ENCODE data around the gene TSPAN5. TPM values are rescaled to one million over a fixed set of nuclear protein-coding genes. Genes with fewer than 3 reads are reported as not detected.
A peak's percentile ranks its signal among the peaks of the same experiment; 100 is the strongest.
"Not testable (repeated sequence)": the region's sequence is repeated elsewhere in the genome, so short reads cannot be mapped to it uniquely, and the experiment has no call there.

The TSPAN5 gene
- total RNA-seq, 1 donor from 2014 or later, result 21.8 TPM

DNA sequence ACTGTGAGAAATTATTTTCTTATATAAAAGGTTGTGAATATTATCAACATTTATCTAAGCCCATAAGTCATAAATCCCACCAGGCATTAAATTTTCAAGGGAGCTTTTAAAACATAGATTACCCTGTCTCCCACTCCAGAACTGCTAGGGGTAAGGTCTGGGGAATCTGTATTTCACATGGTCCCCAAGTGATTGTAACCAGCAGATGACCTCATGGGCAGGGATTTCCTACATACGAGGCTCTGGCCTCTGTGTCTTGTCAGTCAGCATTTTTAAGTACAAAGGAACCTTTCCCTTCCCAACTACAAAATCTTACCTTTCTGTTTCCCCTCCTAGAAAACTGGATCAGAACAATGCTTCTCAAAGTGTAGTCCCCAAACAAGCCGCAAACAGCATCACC is 188.6 kb downstream of the TSPAN5 start:
- H3K4me1 Mint-ChIP-seq (ENCODE audit: unreplicated experiment), result peaks cover 11% of the 10 kb centered on the region
- no peaks in the 10 kb centered on the region for H3K27me3 Mint-ChIP-seq (ENCODE audit: unreplicated experiment)

DNA sequence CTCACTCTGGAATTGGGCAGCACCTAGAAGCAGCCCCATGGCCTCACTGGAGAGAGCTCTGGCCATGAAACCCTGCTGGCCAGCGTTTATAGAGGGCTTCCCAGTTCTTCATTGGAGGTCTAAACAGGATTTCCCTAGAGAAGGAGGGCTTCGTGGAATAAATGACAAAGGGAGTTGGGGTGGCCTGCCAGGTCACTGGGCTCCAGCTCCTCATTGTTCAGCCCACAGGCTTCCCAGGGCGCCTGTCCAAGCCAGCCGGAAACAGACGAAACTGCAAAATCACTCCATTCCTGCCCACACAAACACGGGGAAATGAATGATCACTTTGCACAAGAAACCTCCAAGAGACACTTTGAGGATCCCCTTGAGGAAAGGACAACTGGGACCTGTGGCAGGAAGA is 189.7 kb downstream of the TSPAN5 start:
- TF ChIP-seq, protein P1, sequence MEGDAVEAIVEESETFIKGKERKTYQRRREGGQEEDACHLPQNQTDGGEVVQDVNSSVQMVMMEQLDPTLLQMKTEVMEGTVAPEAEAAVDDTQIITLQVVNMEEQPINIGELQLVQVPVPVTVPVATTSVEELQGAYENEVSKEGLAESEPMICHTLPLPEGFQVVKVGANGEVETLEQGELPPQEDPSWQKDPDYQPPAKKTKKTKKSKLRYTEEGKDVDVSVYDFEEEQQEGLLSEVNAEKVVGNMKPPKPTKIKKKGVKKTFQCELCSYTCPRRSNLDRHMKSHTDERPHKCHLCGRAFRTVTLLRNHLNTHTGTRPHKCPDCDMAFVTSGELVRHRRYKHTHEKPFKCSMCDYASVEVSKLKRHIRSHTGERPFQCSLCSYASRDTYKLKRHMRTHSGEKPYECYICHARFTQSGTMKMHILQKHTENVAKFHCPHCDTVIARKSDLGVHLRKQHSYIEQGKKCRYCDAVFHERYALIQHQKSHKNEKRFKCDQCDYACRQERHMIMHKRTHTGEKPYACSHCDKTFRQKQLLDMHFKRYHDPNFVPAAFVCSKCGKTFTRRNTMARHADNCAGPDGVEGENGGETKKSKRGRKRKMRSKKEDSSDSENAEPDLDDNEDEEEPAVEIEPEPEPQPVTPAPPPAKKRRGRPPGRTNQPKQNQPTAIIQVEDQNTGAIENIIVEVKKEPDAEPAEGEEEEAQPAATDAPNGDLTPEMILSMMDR (IDR thresholded peaks at IDR 0.05; ENCODE audit: unreplicated experiment), result no peak
- DNase-seq (ENCODE audit: low spot score), result peak; percentile 13
- no peaks in the 10 kb centered on the region for H3K27me3 Mint-ChIP-seq (ENCODE audit: unreplicated experiment)
- peaks cover 11% of the 10 kb centered on the region for H3K4me1 Mint-ChIP-seq (ENCODE audit: unreplicated experiment)
- H3K27ac Mint-ChIP-seq (ENCODE audit: unreplicated experiment), result peak overlapping the region; percentile 45
- H3K4me3 Mint-ChIP-seq (ENCODE audit: unreplicated experiment), result no peak overlapping the region
- no peaks in the 10 kb centered on the region for H3K9me3 Mint-ChIP-seq (ENCODE audit: unreplicated experiment)
- peaks cover 12% of the 10 kb centered on the region for H3K36me3 Mint-ChIP-seq (ENCODE audit: low read depth, unreplicated experiment)

More for the DNA sequence above, 188.6 kb downstream of the TSPAN5 start:
- Mint-ChIP-seq H3K9me3 (ENCODE audit: unreplicated experiment) (no peaks in the 10 kb centered on the region), H3K27ac (ENCODE audit: unreplicated experiment) (no peak overlapping the region), H3K4me3 (ENCODE audit: unreplicated experiment) (no peak overlapping the region), H3K36me3 (ENCODE audit: low read depth, unreplicated experiment) (peaks cover 12% of the 10 kb centered on the region)
- no peak for DNase-seq (ENCODE audit: low spot score)
- TF ChIP-seq, protein P1 (IDR thresholded peaks at IDR 0.05; ENCODE audit: unreplicated experiment), result no peak

DNA sequence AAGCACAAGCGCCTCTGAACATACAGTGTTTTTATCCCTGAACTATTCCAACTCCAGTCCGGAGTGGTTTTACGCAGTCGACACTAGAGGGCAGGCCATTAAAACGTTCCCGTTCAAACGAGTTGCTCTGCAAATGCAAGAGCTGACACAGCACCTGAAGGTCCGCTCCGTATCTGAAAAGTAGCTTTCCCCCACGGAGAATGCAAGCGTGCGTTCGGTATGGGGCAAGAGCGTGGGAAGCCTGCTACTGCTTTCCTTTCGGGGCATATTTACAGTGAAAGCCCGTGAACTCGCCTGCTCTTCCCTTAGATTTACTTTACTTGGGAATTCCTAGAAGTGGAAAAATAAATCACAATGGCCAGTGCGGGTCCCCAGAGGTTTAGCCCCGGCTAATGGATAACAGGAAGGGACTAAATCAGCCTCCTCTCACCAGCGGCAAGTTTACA is 190.8 kb downstream of the TSPAN5 start:
- TF ChIP-seq, protein P1 (IDR thresholded peaks at IDR 0.05; ENCODE audit: unreplicated experiment), result peak; percentile 73
- Mint-ChIP-seq H3K4me3 (ENCODE audit: unreplicated experiment) (no peak overlapping the region), H3K9me3 (ENCODE audit: unreplicated experiment) (no peaks in the 10 kb centered on the region), H3K27me3 (ENCODE audit: unreplicated experiment) (no peaks in the 10 kb centered on the region), H3K4me1 (ENCODE audit: unreplicated experiment) (peaks cover 11% of the 10 kb centered on the region), H3K27ac (ENCODE audit: unreplicated experiment) (no peak overlapping the region), H3K36me3 (ENCODE audit: low read depth, unreplicated experiment) (peaks cover 12% of the 10 kb centered on the region)
- peak; percentile 71 for DNase-seq (ENCODE audit: low spot score)

DNA sequence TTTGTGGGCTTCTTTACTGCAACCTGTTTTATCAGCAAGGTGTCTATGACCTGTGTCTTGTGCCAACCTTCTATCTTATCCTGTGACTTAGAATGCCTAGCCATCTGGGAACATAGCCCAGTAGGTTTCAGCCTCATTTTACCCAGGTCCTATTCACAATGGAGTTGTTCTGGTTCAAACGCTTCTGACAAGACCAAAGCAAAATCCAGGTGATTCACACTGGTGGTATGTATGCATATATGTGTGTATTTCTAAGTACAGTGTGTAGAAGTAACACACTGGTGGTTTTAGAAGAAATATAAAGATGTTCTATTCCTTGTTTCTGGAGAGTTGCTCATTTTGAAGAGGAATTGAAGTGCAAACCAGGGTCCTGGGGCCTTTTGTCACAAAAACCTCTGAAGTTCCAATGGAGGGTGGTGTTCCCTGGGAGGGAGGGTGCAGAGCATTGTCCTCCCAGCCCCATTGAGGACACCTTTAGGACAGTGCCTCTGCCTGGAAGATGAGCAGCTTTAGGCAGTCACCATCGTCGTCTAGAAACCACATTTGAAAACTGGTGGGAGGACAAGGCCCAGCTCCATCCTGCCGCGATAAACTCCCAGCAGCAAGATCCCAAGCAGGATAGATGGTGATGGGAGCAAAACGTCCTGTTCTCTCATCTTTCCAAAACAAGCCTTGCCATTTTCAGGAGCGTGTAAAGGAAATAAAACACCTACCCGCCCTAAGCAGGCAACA is 191.4 kb downstream of the TSPAN5 start:
- H3K4me3 Mint-ChIP-seq (ENCODE audit: unreplicated experiment), result no peak overlapping the region
- DNase-seq (ENCODE audit: low spot score), result no peak
- peaks cover 10% of the 10 kb centered on the region for H3K36me3 Mint-ChIP-seq (ENCODE audit: low read depth, unreplicated experiment)

DNA sequence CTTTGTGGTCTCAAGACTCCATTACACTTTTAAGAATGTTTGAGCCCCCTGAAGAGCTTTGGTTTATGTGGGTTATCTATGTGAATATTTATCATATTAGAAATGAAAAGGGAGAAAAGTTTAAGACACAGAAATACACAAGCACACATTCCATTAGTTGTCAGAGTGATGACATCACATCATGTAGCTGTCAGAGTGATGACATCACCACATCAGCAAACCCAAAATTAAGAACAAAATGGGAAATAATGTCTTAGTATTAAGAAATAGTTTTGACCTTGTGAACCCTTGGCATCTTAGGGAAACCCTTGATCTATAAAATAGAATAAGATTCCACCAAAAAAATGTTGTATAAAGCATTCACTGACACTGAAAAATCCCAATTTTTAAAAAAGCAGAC is 195.9 kb downstream of the TSPAN5 start:
- Mint-ChIP-seq H3K36me3 (ENCODE audit: low read depth, unreplicated experiment) (peaks cover 7% of the 10 kb centered on the region), H3K27me3 (ENCODE audit: unreplicated experiment) (no peaks in the 10 kb centered on the region), H3K4me1 (ENCODE audit: unreplicated experiment) (peaks cover under 1% of the 10 kb centered on the region), H3K9me3 (ENCODE audit: unreplicated experiment) (no peaks in the 10 kb centered on the region), H3K27ac (ENCODE audit: unreplicated experiment) (no peak overlapping the region), H3K4me3 (ENCODE audit: unreplicated experiment) (no peak overlapping the region)
- TF ChIP-seq, protein P1 (IDR thresholded peaks at IDR 0.05; ENCODE audit: unreplicated experiment), result no peak
- no peak for DNase-seq (ENCODE audit: low spot score)

More for the DNA sequence above, 191.4 kb downstream of the TSPAN5 start:
- Mint-ChIP-seq H3K27me3 (ENCODE audit: unreplicated experiment) (no peaks in the 10 kb centered on the region), H3K4me1 (ENCODE audit: unreplicated experiment) (peaks cover 11% of the 10 kb centered on the region), H3K9me3 (ENCODE audit: unreplicated experiment) (no peaks in the 10 kb centered on the region), H3K27ac (ENCODE audit: unreplicated experiment) (no peak overlapping the region)
- TF ChIP-seq, protein P1 (IDR thresholded peaks at IDR 0.05; ENCODE audit: unreplicated experiment), result no peak

DNA sequence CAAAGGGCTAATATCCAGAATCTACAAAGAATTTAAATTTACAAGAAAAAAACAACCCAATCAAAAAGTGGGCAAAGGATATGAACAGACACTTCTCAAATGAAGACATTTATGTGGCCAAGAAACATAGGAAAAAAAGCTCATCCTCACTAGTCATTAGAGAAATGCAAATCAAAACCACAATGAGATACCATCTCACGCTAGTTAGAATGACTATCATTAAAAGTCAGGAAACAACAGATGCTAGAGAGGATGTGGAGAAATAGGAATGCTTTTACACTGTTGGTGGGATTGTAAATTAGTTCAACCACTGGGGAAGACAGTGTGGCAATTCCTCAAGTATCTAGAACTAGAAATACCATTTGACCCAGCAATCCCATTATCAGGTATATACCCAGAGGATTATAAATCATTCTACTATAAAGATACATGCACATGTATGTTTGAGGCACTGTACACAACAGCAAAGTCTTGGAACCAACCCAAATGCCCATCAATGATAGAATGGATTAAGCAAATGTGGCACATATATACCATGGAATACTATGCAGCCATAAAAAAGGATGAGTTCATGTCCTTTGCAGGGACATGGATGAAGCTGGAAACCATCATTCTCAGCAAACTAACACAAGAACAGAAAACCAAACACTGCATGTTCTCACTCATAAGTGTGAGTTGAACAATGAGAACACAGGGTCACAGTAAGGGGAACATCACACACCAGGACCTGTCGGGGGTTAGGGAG is 197.1 kb downstream of the TSPAN5 start:
- H3K27ac Mint-ChIP-seq (ENCODE audit: unreplicated experiment); H3K4me1 Mint-ChIP-seq (ENCODE audit: unreplicated experiment); H3K4me3 Mint-ChIP-seq (ENCODE audit: unreplicated experiment); H3K27me3 Mint-ChIP-seq (ENCODE audit: unreplicated experiment); H3K9me3 Mint-ChIP-seq (ENCODE audit: unreplicated experiment); DNase-seq (ENCODE audit: low spot score): not testable (repeated sequence)
- H3K36me3 Mint-ChIP-seq (ENCODE audit: low read depth, unreplicated experiment), result peaks cover 13% of the 10 kb centered on the region

DNA sequence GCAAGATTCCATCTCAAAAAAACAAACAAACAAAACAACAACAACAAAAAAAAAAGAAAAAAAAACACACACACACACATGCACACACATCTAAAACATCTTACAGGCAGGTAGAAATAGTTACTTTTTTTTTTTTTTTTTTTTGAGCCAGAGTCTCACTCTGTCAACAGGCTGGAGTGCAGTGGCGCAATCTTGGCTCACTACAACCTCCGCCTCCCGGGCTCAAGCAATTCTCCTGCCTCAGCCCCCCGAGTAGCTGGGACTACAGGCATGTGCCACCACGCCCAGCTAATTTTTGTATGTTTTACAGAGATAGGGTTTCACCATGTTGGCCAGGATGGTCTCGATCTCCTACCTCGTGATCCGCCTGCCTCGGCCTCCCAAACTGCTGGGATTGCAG is 201.0 kb downstream of the TSPAN5 start:
- H3K9me3 Mint-ChIP-seq (ENCODE audit: unreplicated experiment); H3K4me1 Mint-ChIP-seq (ENCODE audit: unreplicated experiment); H3K27ac Mint-ChIP-seq (ENCODE audit: unreplicated experiment); H3K27me3 Mint-ChIP-seq (ENCODE audit: unreplicated experiment); H3K4me3 Mint-ChIP-seq (ENCODE audit: unreplicated experiment); DNase-seq (ENCODE audit: low spot score): not testable (repeated sequence)
- peaks cover 13% of the 10 kb centered on the region for H3K36me3 Mint-ChIP-seq (ENCODE audit: low read depth, unreplicated experiment)

Data from endothelial cell (in vitro differentiated cells).